ENCODE measurements around the gene ETNPPL.

ETNPPL gene

GRCh38 chr4:108742451-108743420 is 20.1 kb downstream of the ETNPPL start:
- no peak for DNase-seq (ENCODE audit: extremely low read depth, low read depth)
- TF ChIP-seq CTCF (IDR thresholded peaks at IDR 0.05; ENCODE audit: low read depth, low read length) = no peak

- DNase-seq (ENCODE audit: extremely low read depth, low read depth) = no peak
- TF ChIP-seq CTCF (IDR thresholded peaks at IDR 0.05; ENCODE audit: low read depth, low read length) = no peak
Measured at GRCh38 chr4:108738003-108738706, 24.7 kb downstream of the ETNPPL start.

GRCh38 chr4:108731006-108731405 is 31.8 kb downstream of the ETNPPL start:
- DNase-seq (ENCODE audit: extremely low read depth, low read depth) = no peak
- TF ChIP-seq CTCF (IDR thresholded peaks at IDR 0.05; ENCODE audit: low read depth, low read length) = no peak

GRCh38 chr4:108730579-108730978 is 32.3 kb downstream of the ETNPPL start:
- no peak for TF ChIP-seq CTCF (IDR thresholded peaks at IDR 0.05; ENCODE audit: low read depth, low read length)
- DNase-seq (ENCODE audit: extremely low read depth, low read depth) = no peak

GRCh38 chr4:108729731-108730130 is 33.1 kb downstream of the ETNPPL start:
- no peak for TF ChIP-seq CTCF (IDR thresholded peaks at IDR 0.05; ENCODE audit: low read depth, low read length)
- DNase-seq (ENCODE audit: extremely low read depth, low read depth) = no peak

GRCh38 chr4:108725457-108725856 is 37.4 kb downstream of the ETNPPL start:
- no peak for TF ChIP-seq CTCF (IDR thresholded peaks at IDR 0.05; ENCODE audit: low read depth, low read length)
- DNase-seq (ENCODE audit: extremely low read depth, low read depth) = no peak

GRCh38 chr4:108717386-108717785 is 45.5 kb downstream of the ETNPPL start:
- no peak for TF ChIP-seq CTCF (IDR thresholded peaks at IDR 0.05; ENCODE audit: low read depth, low read length)
- DNase-seq (ENCODE audit: extremely low read depth, low read depth) = no peak
